Mucosa of descending colon (tissue), 3 donors: ENCODE measurements around the gene SMPD3. TPM values are rescaled to one million over a fixed set of nuclear protein-coding genes. Genes with fewer than 3 reads are reported as not detected.

Source experiments
- ATAC-seq: fragments of 200-7000 bp; cut with Tn5 transposase; one replicate; pipeline ENCODE4 v1.9.1; 2020; ENCODE audit warnings: mild to moderate bottlenecking, moderate library complexity
- DNase-seq, 3 donors: peaks; one replicate each; pipeline ENCODE4 v3.0.0-alpha.2; 2020
- H3K36me3 ChIP-seq: fragments of 200-600 bp; one replicate; pipeline ENCODE4 v1.8.0; 2021; ENCODE audit warnings: low read depth, mild to moderate bottlenecking
- H3K4me1 ChIP-seq: fragments of 200-600 bp; one replicate; pipeline ENCODE4 v1.8.0; 2021; ENCODE audit warnings: low read depth, mild to moderate bottlenecking
- H3K4me3 ChIP-seq: fragments of 200-600 bp; one replicate; pipeline ENCODE4 v1.8.0; 2021; ENCODE audit warnings: mild to moderate bottlenecking
- H3K9me3 ChIP-seq: fragments of 200-600 bp; one replicate; pipeline ENCODE4 v1.8.0; 2021; ENCODE audit warnings: mild to moderate bottlenecking
- CTCF ChIP-seq: fragments of 200-600 bp; IDR thresholded peaks from one replicate; pipeline ENCODE4 v1.8.0; 2022; ENCODE audit warnings: antibody characterized with exemption, mild to moderate bottlenecking
- intact Hi-C, 2 donors: fragments of 100-400 bp; cut with DNase I in 1 of 2; cut with micrococcal nuclease in 1 of 2; formaldehyde crosslinking; loops; one replicate each; pipeline versions ENCODE4 v1.11.0 to v1.11.1; 2022; cut with DNase I, micrococcal nuclease
- total RNA-seq, 3 donors: library from RNA; stranded (reverse); fragmentation: NEBNext Ultra II Directional in 2 of 3; extraction: Animal tissue kit (Norgen Biotek cat#: 25700) in 2 of 3; gene quantifications; one replicate each; pipeline versions ENCODE4 v1.2.1 to v1.2.4, GENCODE V29; 2021 to 2023
- donor health status: DM: no; HTN: no; CAD: no; lungs with moderate emphysema.
- donor health status: DM: no; HTN: no; CAD: no.
- donor health status: DM: no; HTN: yes; CAD: no.

The SMPD3 gene
- total RNA-seq, 3 donors from 2014 or later, result 31.8 to 82.7 (median 62.3) TPM

- TF ChIP-seq CTCF, result no peak
- DNase-seq (peak in 1 of 3 donors; percentile 46), ATAC-seq (peak; percentile 20)
- Histone ChIP-seq H3K4me3 (no peak overlapping the region), H3K9me3 (no peaks in the 10 kb centered on the region), H3K4me1 (no peaks in the 10 kb centered on the region), H3K36me3 (no peaks in the 10 kb centered on the region)
- intact Hi-C loops, result no loop called here
Observed at GRCh38 chr16:68332411-68333121, 115.7 kb downstream of the SMPD3 start.

- ATAC-seq, result no peak
- intact Hi-C loops, result no loop called here
- H3K36me3 ChIP-seq, result no peaks in the 10 kb centered on the region
- H3K4me1 ChIP-seq, result no peaks in the 10 kb centered on the region
- no peak overlapping the region for H3K4me3 ChIP-seq
- H3K9me3 ChIP-seq, result no peaks in the 10 kb centered on the region
- TF ChIP-seq CTCF, result no peak
- no peak for DNase-seq
Observed at GRCh38 chr16:68331879-68332410, 116.4 kb downstream of the SMPD3 start.

GRCh38 chr16:68328860-68329390 lies 119.4 kb downstream of the SMPD3 start:
- ATAC-seq, result no peak
- Histone ChIP-seq H3K4me1 (no peaks in the 10 kb centered on the region), H3K36me3 (no peaks in the 10 kb centered on the region), H3K4me3 (no peak overlapping the region), H3K9me3 (no peaks in the 10 kb centered on the region)
- no peak for DNase-seq
- intact Hi-C loops, result loop anchor here (2.0 to 5.0 kb wide), 3 partner anchors 67 to 87 kb away; partner anchors contain the start of gene SLC7A6 (in 1 of the 2)
- TF ChIP-seq CTCF, result no peak

GRCh38 chr16:68328151-68328859 lies 120.0 kb downstream of the SMPD3 start:
- peak; percentile 77 for TF ChIP-seq CTCF
- no peaks in the 10 kb centered on the region for H3K36me3 ChIP-seq
- intact Hi-C loops, result loop anchor here (2.0 to 5.0 kb wide), 3 partner anchors 66 to 86 kb away; partner anchors contain the start of gene SLC7A6 (in 1 of the 2)
- H3K9me3 ChIP-seq, result no peaks in the 10 kb centered on the region
- H3K4me3 ChIP-seq, result no peak overlapping the region
- H3K4me1 ChIP-seq, result no peaks in the 10 kb centered on the region
- ATAC-seq, result peak; percentile 99
- peak; percentile 67 to 87 (median 78) for DNase-seq

GRCh38 chr16:68324780-68325357 lies 123.4 kb downstream of the SMPD3 start:
- H3K36me3 ChIP-seq, result no peaks in the 10 kb centered on the region
- H3K4me1 ChIP-seq, result no peaks in the 10 kb centered on the region
- DNase-seq, result no peak
- TF ChIP-seq CTCF, result no peak
- no peak for ATAC-seq
- intact Hi-C loops, result loop anchor here in 1 of 2 donors (5.0 kb wide), 2 partner anchors 63 to 83 kb away; partner anchors contain the start of gene SLC7A6
- H3K9me3 ChIP-seq, result no peaks in the 10 kb centered on the region
- H3K4me3 ChIP-seq, result no peak overlapping the region
